GM12872 (cell line): ENCODE measurements around the gene MAPK9.

Experiments
- CTCF ChIP-seq: IDR thresholded peaks from 3 replicates; pipeline ENCODE4 v1.5.1; 2011; ENCODE audit warnings: low read depth, mild to moderate bottlenecking, low read length, moderate library complexity; ENCODE audit not compliant: insufficient read depth

The MAPK9 gene

GRCh38 chr5:180330270-180330648 is 38.4 kb upstream of the MAPK9 start:
- TF ChIP-seq CTCF = no peak

- no peak for TF ChIP-seq CTCF
Observed at GRCh38 chr5:180329606-180330269, 37.9 kb upstream of the MAPK9 start.

- TF ChIP-seq CTCF = no peak
Observed at GRCh38 chr5:180329138-180329435, 37.2 kb upstream of the MAPK9 start.

- TF ChIP-seq CTCF = peak; percentile 90
Observed at GRCh38 chr5:180328296-180329137, 36.6 kb upstream of the MAPK9 start.

GRCh38 chr5:180326989-180327565 is 35.2 kb upstream of the MAPK9 start:
- TF ChIP-seq CTCF = no peak

GRCh38 chr5:180324601-180324950 is 32.7 kb upstream of the MAPK9 start:
- no peak for TF ChIP-seq CTCF

GRCh38 chr5:180323941-180324600 is 32.2 kb upstream of the MAPK9 start:
- no peak for TF ChIP-seq CTCF
